Testis (tissue), 2 donors: ENCODE measurements around the gene ALDOC.

Source experiments
- POLR2A ChIP-seq: fragments of 450-650 bp; IDR thresholded peaks from one replicate; pipeline ENCODE4 v1.6.1; 2017; ENCODE audit warnings: antibody characterized with exemption, mild to moderate bottlenecking, moderate library complexity
- TF ChIP-seq, protein P1 (sequence below), 3 experiments: fragments of 450-650 bp in 2 of 3; fragments of 200-600 bp in 1 of 3; sonication (generic) in 1 of 3; IDR thresholded peaks; one replicate each; pipeline ENCODE4 v1.5.1; 2016 to 2019; ENCODE audit warnings: antibody characterized with exemption in 3 of 3, mild to moderate bottlenecking in 2 of 3, moderate library complexity in 1 of 3

DNA sequence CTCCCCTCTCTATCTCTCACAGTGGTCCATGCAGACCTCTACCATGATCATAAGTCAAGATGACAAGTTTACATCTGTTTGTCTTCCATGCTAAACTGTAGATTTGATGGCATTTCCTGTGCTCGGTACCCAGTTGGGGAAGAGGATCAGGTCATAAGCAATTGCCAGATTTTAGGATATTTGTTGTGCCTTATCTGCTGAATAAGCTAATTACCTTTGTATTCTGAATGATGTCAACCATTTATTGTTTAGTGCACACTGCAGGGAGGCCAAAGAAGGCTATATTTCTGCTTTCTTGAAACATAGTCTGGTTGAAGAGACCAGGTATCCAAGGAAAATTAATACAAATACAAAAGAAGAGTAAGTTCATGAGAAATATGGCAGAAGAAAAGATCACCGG, 5.8 kb upstream of the ALDOC start:
- TF ChIP-seq, protein P1, sequence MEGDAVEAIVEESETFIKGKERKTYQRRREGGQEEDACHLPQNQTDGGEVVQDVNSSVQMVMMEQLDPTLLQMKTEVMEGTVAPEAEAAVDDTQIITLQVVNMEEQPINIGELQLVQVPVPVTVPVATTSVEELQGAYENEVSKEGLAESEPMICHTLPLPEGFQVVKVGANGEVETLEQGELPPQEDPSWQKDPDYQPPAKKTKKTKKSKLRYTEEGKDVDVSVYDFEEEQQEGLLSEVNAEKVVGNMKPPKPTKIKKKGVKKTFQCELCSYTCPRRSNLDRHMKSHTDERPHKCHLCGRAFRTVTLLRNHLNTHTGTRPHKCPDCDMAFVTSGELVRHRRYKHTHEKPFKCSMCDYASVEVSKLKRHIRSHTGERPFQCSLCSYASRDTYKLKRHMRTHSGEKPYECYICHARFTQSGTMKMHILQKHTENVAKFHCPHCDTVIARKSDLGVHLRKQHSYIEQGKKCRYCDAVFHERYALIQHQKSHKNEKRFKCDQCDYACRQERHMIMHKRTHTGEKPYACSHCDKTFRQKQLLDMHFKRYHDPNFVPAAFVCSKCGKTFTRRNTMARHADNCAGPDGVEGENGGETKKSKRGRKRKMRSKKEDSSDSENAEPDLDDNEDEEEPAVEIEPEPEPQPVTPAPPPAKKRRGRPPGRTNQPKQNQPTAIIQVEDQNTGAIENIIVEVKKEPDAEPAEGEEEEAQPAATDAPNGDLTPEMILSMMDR (IDR thresholded peaks at IDR 0.05) = no peak
- no peak for TF ChIP-seq POLR2A
